K562 (cell line): ENCODE results near the gene TSPAN1. TPM values are rescaled to one million over a fixed set of nuclear protein-coding genes. Genes with fewer than 3 reads are reported as not detected.

Experiments used
- ATAC-seq: fragments of 200-7000 bp; cut with Tn5 transposase; 3 replicates; pipeline ENCODE4 v1.9.1; 2020; ENCODE audit warnings: moderate library complexity
- BruUV-seq: library from RNA; stranded (reverse); fragments of 400-500 nt; replicated peaks from 2 replicates; lab custom pipeline; 2021; lab: Mats Ljungman, UMichigan
- CTCF ChIA-PET: fragments of 300-600 bp; formaldehyde crosslinking; extraction: SDS; loops from one replicate; lab custom pipeline; 2021; ENCODE audit warnings: low intra/inter-chr PET ratio; lab: Yijun Ruan, JAX
- POLR2A ChIA-PET: fragments of 300-600, 350-650 bp; sonication (Branson Sonifier 250); formaldehyde crosslinking; extraction: SDS; loops from one replicate; lab custom pipeline; 2021; ENCODE audit warnings: antibody characterized with exemption, inconsistent platforms; lab: Yijun Ruan, JAX
- DNase-seq, 4 experiments: peaks; one replicate each; pipeline versions ENCODE4 v3.0.0 to v3.0.0-alpha.2; 2011 to 2018; ENCODE audit warnings: low spot score in 3 of 4, mixed read lengths in 3 of 4; ENCODE audit errors: extremely low read depth in 1 of 4
- FAIRE-seq: peaks from 2 replicates; lab custom pipeline; 2011; peaks lifted over from hg19 to GRCh38; lab: Jason Lieb, UNC
- H2AFZ ChIP-seq: 2 replicates; pipeline ENCODE4 v1.6.0; 2011; ENCODE audit warnings: low read depth, low read length, control low read depth, inconsistent platforms
- H3K27ac ChIP-seq: fragments of 200-600 bp; 3 replicates; pipeline ENCODE4 v1.8.0; 2011; ENCODE audit warnings: low read depth, mild to moderate bottlenecking, control low read depth, inconsistent platforms, low read length, moderate library complexity, mixed read lengths; ENCODE audit errors: extremely low read depth
- H3K27me3 ChIP-seq, 2 experiments: fragments of 300-600 bp in 1 of 2; 2 replicates in 1 of 2; 3 replicates in 1 of 2; pipeline versions ENCODE4 v1.6.0 to v1.8.0; 2011; ENCODE audit warnings: inconsistent platforms in 2 of 2, low read length in 2 of 2, mild to moderate bottlenecking in 1 of 2, mixed read lengths in 1 of 2, moderate library complexity in 1 of 2; ENCODE audit not compliant: control insufficient read depth in 2 of 2, insufficient read depth in 2 of 2
- H3K36me3 ChIP-seq: fragments of 300-600 bp; 3 replicates; pipeline ENCODE4 v1.8.0; 2011; ENCODE audit warnings: mild to moderate bottlenecking, low read length, inconsistent platforms; ENCODE audit not compliant: control insufficient read depth, insufficient read depth
- H3K4me1 ChIP-seq, 2 experiments: fragments of 200-600 bp in 1 of 2; replicated peaks in 1 of 2; 2 replicates in 1 of 2; 3 replicates in 1 of 2; pipeline versions ENCODE4 v1.5.1 to v1.8.0; 2011; ENCODE audit warnings: inconsistent platforms in 2 of 2, low read length in 2 of 2, mild to moderate bottlenecking in 1 of 2, mixed read lengths in 1 of 2, moderate library complexity in 1 of 2; ENCODE audit not compliant: control insufficient read depth in 2 of 2, insufficient read depth in 2 of 2
- H3K4me2 ChIP-seq: 2 replicates; pipeline ENCODE4 v1.6.1; 2011; ENCODE audit warnings: low read length, control low read depth, inconsistent platforms, mixed read lengths; ENCODE audit not compliant: insufficient read depth
- H3K4me3 ChIP-seq: fragments of 200-600 bp; sonication (generic), shearing (Covaris generic); 2 replicates; pipeline ENCODE4 v1.5.1; 2016; ENCODE audit warnings: control low read depth, inconsistent platforms
- H3K79me2 ChIP-seq: fragments of 200-600 bp; 3 replicates; pipeline ENCODE4 v1.8.0; 2011; ENCODE audit warnings: low read length, inconsistent platforms; ENCODE audit not compliant: control insufficient read depth, insufficient read depth
- H3K9ac ChIP-seq, 2 experiments: 2 replicates each; pipeline versions ENCODE4 v1.6.0 to v1.6.1; 2011; ENCODE audit warnings: low read depth in 2 of 2, low read length in 2 of 2, control low read depth in 1 of 2, inconsistent platforms in 1 of 2, mild to moderate bottlenecking in 1 of 2, mixed read lengths in 1 of 2; ENCODE audit not compliant: insufficient read depth in 1 of 2
- H3K9me1 ChIP-seq: one replicate; pipeline ENCODE4 v1.6.0; 2011; ENCODE audit warnings: inconsistent platforms, mild to moderate bottlenecking, low read length, moderate library complexity; ENCODE audit not compliant: control insufficient read depth, insufficient read depth
- H3K9me3 ChIP-seq: replicated peaks from 2 replicates; pipeline ENCODE4 v1.5.1; 2011; ENCODE audit warnings: low read depth, low read length, inconsistent platforms; ENCODE audit not compliant: control insufficient read depth, insufficient read depth
- H4K20me1 ChIP-seq: replicated peaks from 2 replicates; pipeline ENCODE4 v1.6.1; 2011; ENCODE audit warnings: low read length, inconsistent platforms, mixed read lengths; ENCODE audit not compliant: control insufficient read depth, insufficient read depth
- POU5F1 ChIP-seq: fragments of 150-350 bp; IDR thresholded peaks from 2 replicates; pipeline ENCODE4 v1.6.1; 2014; ENCODE audit warnings: borderline replicate concordance, low read length, low read depth, mild to moderate bottlenecking; ENCODE audit not compliant: partially characterized antibody
- SRF ChIP-seq, 2 experiments: fragments of 250-450, 450-650 bp in 1 of 2; sonication (Bioruptor Pico) in 1 of 2; sonication (generic) in 1 of 2; formaldehyde crosslinking; IDR thresholded peaks; 2 replicates each; pipeline versions ENCODE4 v1.5.0 to v1.5.1; 2020 to 2022; ENCODE audit warnings: mild to moderate bottlenecking in 1 of 2, missing genetic modification reagents in 1 of 2
- ZBTB7A ChIP-seq: IDR thresholded peaks from 2 replicates; pipeline ENCODE4 v1.6.1; 2011; ENCODE audit warnings: low read depth, mild to moderate bottlenecking, low read length, moderate library complexity, borderline replicate concordance; ENCODE audit not compliant: control insufficient read depth
- ZFP91 ChIP-seq: sonication (generic); formaldehyde crosslinking; IDR thresholded peaks from 2 replicates; pipeline ENCODE4 v1.8.0; 2022; ENCODE audit warnings: mild to moderate bottlenecking, missing genetic modification reagents
- ZNF124 ChIP-seq: sonication (generic); formaldehyde crosslinking; IDR thresholded peaks from 2 replicates; pipeline ENCODE4 v1.8.1; 2022; ENCODE audit warnings: missing genetic modification reagents
- ZNF830 ChIP-seq: fragments of 250-450 bp; sonication (Bioruptor Pico); IDR thresholded peaks from 2 replicates; pipeline ENCODE4 v1.5.0; 2021; ENCODE audit warnings: mild to moderate bottlenecking
- WGBS: fragments of 100-300 bp; shearing (Covaris generic); methylation state at CpG from one replicate; pipeline ENCODE4 v1.1.6; 2016; ENCODE audit warnings: low coverage, mixed read lengths; ENCODE audit not compliant: insufficient coverage; ENCODE audit errors: missing lambda C conversion rate; 5-methylcytosine and 5-hydroxymethylcytosine counted together
- in situ Hi-C: fragments of 300-500 bp; cut with MboI; formaldehyde crosslinking; loops from 4 replicates; pipeline ENCODE4 v1.15.0; 2018; ENCODE audit warnings: inconsistent platforms, mixed read lengths
- intact Hi-C: fragments of 100-400 bp; cut with micrococcal nuclease; formaldehyde crosslinking; loops from 2 replicates; pipeline ENCODE4 v1.14.2; 2022
- polyA plus RNA-seq, 8 experiments: library from polyadenylated mRNA; depleted of rRNA in 4 of 8; stranded (reverse) in 5 of 8; unstranded in 3 of 8; fragments of >200 nt; fragmentation: Nextera tagmentation in 2 of 8; fragmentation: Illumina TruSeq in 1 of 8; extraction: Ambion mirVana in 2 of 8; extraction: Trizol in 1 of 8; gene quantifications; 2 replicates each; pipeline versions ENCODE4 v1.2.1 to v1.2.3, GENCODE V29; 2011 to 2014; ENCODE audit warnings: inconsistent platforms in 1 of 8, missing spikeins in 1 of 8
- total RNA-seq, 7 experiments: library from RNA; depleted of rRNA in 6 of 7; stranded (reverse); fragments of >200 nt in 6 of 7; fragmentation: Illumina TruSeq in 2 of 7; extraction: Trizol in 2 of 7; gene quantifications; 2 replicates each; pipeline versions ENCODE4 v1.2.1 to v1.2.3, GENCODE V29; 2011 to 2021; ENCODE audit warnings: low replicate concordance in 1 of 7

Gene TSPAN1
- total and polyA plus RNA-seq, 9 of the 15 experiments (the other 6 are each of a cell fraction or from before 2014, with no cell fraction given), result 0.58 TPM; not detected in 8

- TF ChIP-seq ZFP91 (no peak), ZNF124 (no peak), POU5F1 (no peak)
These were observed 38.2 kb upstream of the TSPAN1 start (continued) for GRCh38 chr1:46136711-46137110.

- Histone ChIP-seq H3K4me3 (no peak overlapping the region), H3K79me2 (no peaks in the 10 kb centered on the region), H3K9ac (no peak overlapping the region), H3K36me3 (no peaks in the 10 kb centered on the region; the same call in 2 of the 3 replicates), H2AFZ (peak overlapping the region; percentile 19), H3K9me3 (no peaks in the 10 kb centered on the region), H3K4me1 (peaks cover 6 to 15% of the 10 kb centered on the region in 2 experiments; a peak in 4 of 5 replicates), H3K9me1 (no peaks in the 10 kb centered on the region), H3K27me3 (no peaks in the 10 kb centered on the region), H3K27ac (no peak overlapping the region), H3K4me2 (no peak overlapping the region), H4K20me1 (no peaks in the 10 kb centered on the region)
- TF ChIP-seq ZBTB7A (0 out of 2 replicates have a peak, but pooled peaks have one; percentile 12), ZNF830 (no peak), SRF (CRISPR knock-in tag; IDR thresholded peaks at IDR 0.05) (peak in 1 of 2 experiments; percentile 80; a peak in 1 of 4 replicates)
- FAIRE-seq (no peak), ATAC-seq (no peak), DNase-seq (no peak)
- in situ Hi-C loops, result no loop called here
- ChIA-PET CTCF (no interaction called here), POLR2A (interaction anchor here (0.9 to 1.6 kb wide), 5 partner anchors 11 to 20 kb away, joined by 3 to 7 read pairs (median 3); no protein-coding TSS in a partner anchor)
- no TSS peak for BruUV-seq
- intact Hi-C loops, result no loop called here
- 45% methylated on average over 3 of the region's 3 CpGs for WGBS
These were observed 37.0 kb upstream of the TSPAN1 start for GRCh38 chr1:46137916-46138315.
